Upper lobe of left lung (tissue), 6 donors: ENCODE results near the gene POP7. TPM values are rescaled to one million over a fixed set of nuclear protein-coding genes. Genes with fewer than 3 reads are reported as not detected.

Source experiments
- ATAC-seq, 2 donors: fragments of 200-7000 bp; cut with Tn5 transposase; one replicate each; pipeline ENCODE4 v1.9.1; 2022; ENCODE audit warnings: mild to moderate bottlenecking in 2 of 2, moderate library complexity in 2 of 2; ENCODE audit not compliant: low FRiP score in 2 of 2
- DNase-seq, 2 donors: peaks; one replicate each; pipeline ENCODE4 v3.0.0-alpha.2; 2019 to 2020
- H3K27ac ChIP-seq, 4 donors: fragments of 200-600 bp; sonication (generic); one replicate each; pipeline ENCODE4 v1.5.1; 2016 to 2019
- H3K27me3 ChIP-seq, 4 donors: fragments of 200-600 bp; sonication (generic); one replicate each; pipeline ENCODE4 v1.5.1; 2017 to 2019
- H3K36me3 ChIP-seq, 4 donors: fragments of 200-600 bp; sonication (generic); one replicate each; pipeline ENCODE4 v1.5.1; 2016 to 2019
- H3K4me1 ChIP-seq, 4 donors: fragments of 200-600 bp; sonication (generic); one replicate each; pipeline ENCODE4 v1.5.1; 2018 to 2019
- H3K4me3 ChIP-seq, 4 donors: fragments of 200-600 bp; sonication (generic); one replicate each; pipeline ENCODE4 v1.5.1; 2017 to 2019; ENCODE audit warnings: mild to moderate bottlenecking in 2 of 4, moderate library complexity in 1 of 4
- H3K9me3 ChIP-seq, 4 donors: fragments of 200-600 bp; sonication (generic); one replicate each; pipeline ENCODE4 v1.5.1; 2018 to 2019
- CTCF ChIP-seq, 6 experiments: fragments of 450-650 bp in 4 of 6; fragments of 200-600 bp in 2 of 6; sonication (generic) in 2 of 6; IDR thresholded peaks; one replicate each; pipeline ENCODE4 v1.5.1; 2016 to 2019; ENCODE audit warnings: antibody characterized with exemption in 6 of 6
- EP300 ChIP-seq, 4 donors: sonication (generic); formaldehyde crosslinking; IDR thresholded peaks; one replicate each; pipeline ENCODE4 v1.5.1; 2017; ENCODE audit warnings: antibody characterized with exemption in 4 of 4, control low read depth in 2 of 4
- POLR2A ChIP-seq, 4 donors: fragments of 450-650 bp; IDR thresholded peaks; one replicate each; pipeline ENCODE4 v1.5.1; 2016 to 2017; ENCODE audit warnings: antibody characterized with exemption in 4 of 4, mild to moderate bottlenecking in 2 of 4
- POLR2AphosphoS5 ChIP-seq, 2 donors: sonication (generic); formaldehyde crosslinking; IDR thresholded peaks; one replicate each; pipeline ENCODE4 v1.5.1; 2017; ENCODE audit warnings: antibody characterized with exemption in 2 of 2
- WGBS, 2 donors: methylation state at CpG; one replicate each; pipeline ENCODE4 v1.1.5; 2017 to 2018; 5-methylcytosine and 5-hydroxymethylcytosine counted together
- total RNA-seq, 6 donors: library from RNA; depleted of rRNA in 4 of 6; stranded (reverse); fragments of >200 nt in 4 of 6; gene quantifications; one replicate each; pipeline versions ENCODE4 v1.1.0 to v1.2.1, GENCODE V29; 2016 to 2021
- donor health status: DM: no; HTN: no; CAD: no; lungs with moderate emphysema.
- donor health status: DM: no; HTN: yes; CAD: no; lungs with severe emphysema.

Gene POP7
- total RNA-seq, 6 donors from 2014 or later, result 9.4 to 32.5 (median 22.2) TPM

- no peaks in the 10 kb centered on the region for H3K27me3 ChIP-seq
- WGBS, 2 donors, result 89 to 95% methylated on average over 19 to 22 of the region's 28 CpGs
- peaks cover 6 to 13% (median 11%) of the 10 kb centered on the region in 4 donors for H3K4me1 ChIP-seq
- no peak for TF ChIP-seq CTCF (IDR thresholded peaks at IDR 0.05)
- TF ChIP-seq POLR2AphosphoS5 (IDR thresholded peaks at IDR 0.05), result no peak
- TF ChIP-seq EP300 (IDR thresholded peaks at IDR 0.05), result no peak
- TF ChIP-seq POLR2A (IDR thresholded peaks at IDR 0.05), result no peak
- no peaks in the 10 kb centered on the region for H3K9me3 ChIP-seq
- ATAC-seq (no peak), DNase-seq (peak in 1 of 2 donors; percentile 82)
- no peak overlapping the region for H3K4me3 ChIP-seq
- H3K36me3 ChIP-seq, result peaks cover 47 to 100% (median 92%) of the 10 kb centered on the region in 4 donors
- no peak overlapping the region for H3K27ac ChIP-seq
Observed at GRCh38 chr7:100682991-100683658, 22.8 kb upstream of the POP7 start.

- peaks cover 4 to 11% (median 8%) of the 10 kb centered on the region in 4 donors for H3K4me1 ChIP-seq
- H3K36me3 ChIP-seq, result peaks cover 40 to 100% (median 88%) of the 10 kb centered on the region in 4 donors
- 92 to 97% methylated on average over 14 to 24 of the region's 37 CpGs for WGBS, 2 donors
- TF ChIP-seq CTCF (IDR thresholded peaks at IDR 0.05), result no peak
- ATAC-seq (no peak), DNase-seq (peak in 1 of 2 donors; percentile 81)
- H3K27me3 ChIP-seq, result no peaks in the 10 kb centered on the region
- no peak overlapping the region for H3K27ac ChIP-seq
- H3K4me3 ChIP-seq, result no peak overlapping the region
- H3K9me3 ChIP-seq, result no peaks in the 10 kb centered on the region
Observed at GRCh38 chr7:100683659-100684533, 22.0 kb upstream of the POP7 start.

GRCh38 chr7:100684534-100685042, 21.3 kb upstream of the POP7 start:
- Histone ChIP-seq H3K4me1 (peaks cover 0 to 8% (median 3%) of the 10 kb centered on the region in 4 donors), H3K27me3 (no peaks in the 10 kb centered on the region), H3K9me3 (no peaks in the 10 kb centered on the region), H3K27ac (no peak overlapping the region), H3K36me3 (peaks cover 40 to 97% (median 84%) of the 10 kb centered on the region in 4 donors), H3K4me3 (no peak overlapping the region)
- DNase-seq (peak in 1 of 2 donors; percentile 60), ATAC-seq (no peak)
- 91 to 97% methylated on average over 6 to 16 of the region's 16 CpGs for WGBS, 2 donors
- TF ChIP-seq POLR2A (IDR thresholded peaks at IDR 0.05), result no peak
- TF ChIP-seq POLR2AphosphoS5 (IDR thresholded peaks at IDR 0.05), result no peak
- TF ChIP-seq EP300 (IDR thresholded peaks at IDR 0.05), result no peak

GRCh38 chr7:100685049-100685605, 20.8 kb upstream of the POP7 start:
- H3K36me3 ChIP-seq, result peaks cover 40 to 94% (median 81%) of the 10 kb centered on the region in 4 donors
- H3K9me3 ChIP-seq, result no peaks in the 10 kb centered on the region
- DNase-seq, result peak in 1 of 2 donors; percentile 32
- no peak overlapping the region for H3K4me3 ChIP-seq
- H3K27me3 ChIP-seq, result no peaks in the 10 kb centered on the region
- H3K4me1 ChIP-seq, result peaks cover 0 to 10% (median 0%) of the 10 kb centered on the region in 4 donors
- no peak overlapping the region for H3K27ac ChIP-seq
- TF ChIP-seq POLR2AphosphoS5 (IDR thresholded peaks at IDR 0.05) (no peak), POLR2A (IDR thresholded peaks at IDR 0.05) (no peak), EP300 (IDR thresholded peaks at IDR 0.05) (no peak)
- ATAC-seq, result no peak
- 90 to 94% methylated on average over 14 to 18 of the region's 18 CpGs for WGBS, 2 donors

GRCh38 chr7:100685631-100686145, 20.2 kb upstream of the POP7 start:
- Histone ChIP-seq H3K4me1 (peaks cover 0 to 10% (median under 1%) of the 10 kb centered on the region in 4 donors), H3K4me3 (no peak overlapping the region), H3K9me3 (no peaks in the 10 kb centered on the region), H3K36me3 (peaks cover 40 to 88% (median 77%) of the 10 kb centered on the region in 4 donors), H3K27me3 (no peaks in the 10 kb centered on the region), H3K27ac (no peak overlapping the region)
- 88 to 94% methylated on average over 15 to 16 of the region's 17 CpGs for WGBS, 2 donors
- DNase-seq, result peak in 1 of 2 donors; percentile 52
- TF ChIP-seq EP300 (IDR thresholded peaks at IDR 0.05) (no peak), POLR2AphosphoS5 (IDR thresholded peaks at IDR 0.05) (no peak), CTCF (IDR thresholded peaks at IDR 0.05) (no peak), POLR2A (IDR thresholded peaks at IDR 0.05) (no peak)
- ATAC-seq, result no peak
